Naive B cell (primary cell): ENCODE measurements around the gene BIK. TPM values are rescaled to one million over a fixed set of nuclear protein-coding genes. Genes with fewer than 3 reads are reported as not detected.

Experiments
- ATAC-seq, 2 donors: fragments of 150-1000 bp; cut with Tn5 transposase; 2 replicates each; pipeline ENCODE4 v1.10.0; 2021; ENCODE audit warnings: low read depth in 2 of 2, mild to moderate bottlenecking in 2 of 2, moderate library complexity in 2 of 2
- DNase-seq: peaks from one replicate; pipeline ENCODE4 v3.0.0; 2022
- H3K27ac Mint-ChIP-seq, 6 donors: one replicate each; pipeline ENCODE4 v1.8.0; 2020 to 2022; ENCODE audit warnings: mild to moderate bottlenecking in 6 of 6, mixed read lengths in 6 of 6, moderate library complexity in 5 of 6, inconsistent platforms in 2 of 6
- H3K27me3 Mint-ChIP-seq, 3 donors: one replicate each; pipeline ENCODE4 v1.8.0; 2021 to 2022; ENCODE audit warnings: mixed read lengths in 3 of 3, mild to moderate bottlenecking in 1 of 3
- H3K36me3 Mint-ChIP-seq, 2 donors: one replicate each; pipeline ENCODE4 v1.8.0; 2020 to 2022; ENCODE audit warnings: mixed read lengths in 2 of 2, inconsistent platforms in 1 of 2, mild to moderate bottlenecking in 1 of 2
- H3K4me1 Mint-ChIP-seq, 3 donors: one replicate each; pipeline ENCODE4 v1.8.0; 2020 to 2022; ENCODE audit warnings: mixed read lengths in 3 of 3, inconsistent platforms in 1 of 3, mild to moderate bottlenecking in 1 of 3, moderate library complexity in 1 of 3
- H3K4me3 Mint-ChIP-seq, 8 donors: one replicate each; pipeline ENCODE4 v1.8.0; 2020 to 2022; ENCODE audit warnings: mild to moderate bottlenecking in 8 of 8, mixed read lengths in 8 of 8, moderate library complexity in 8 of 8, inconsistent platforms in 2 of 8
- H3K9me3 Mint-ChIP-seq, 7 donors: one replicate each; pipeline ENCODE4 v1.8.0; 2020 to 2022; ENCODE audit warnings: mixed read lengths in 7 of 7, mild to moderate bottlenecking in 5 of 7, inconsistent platforms in 2 of 7, moderate library complexity in 1 of 7
- polyA plus RNA-seq, 6 donors: library from polyadenylated mRNA; unstranded; fragments of 300-500 nt; fragmentation: Illumina TruSeq; gene quantifications; one replicate each; pipeline ENCODE4 v1.2.3, GENCODE V29; 2021; ENCODE audit warnings: low read depth in 6 of 6

Gene BIK
- polyA plus RNA-seq, 6 donors from 2014 or later, result 0.49 to 0.86 (median 0.78) TPM; not detected in 3

DNA sequence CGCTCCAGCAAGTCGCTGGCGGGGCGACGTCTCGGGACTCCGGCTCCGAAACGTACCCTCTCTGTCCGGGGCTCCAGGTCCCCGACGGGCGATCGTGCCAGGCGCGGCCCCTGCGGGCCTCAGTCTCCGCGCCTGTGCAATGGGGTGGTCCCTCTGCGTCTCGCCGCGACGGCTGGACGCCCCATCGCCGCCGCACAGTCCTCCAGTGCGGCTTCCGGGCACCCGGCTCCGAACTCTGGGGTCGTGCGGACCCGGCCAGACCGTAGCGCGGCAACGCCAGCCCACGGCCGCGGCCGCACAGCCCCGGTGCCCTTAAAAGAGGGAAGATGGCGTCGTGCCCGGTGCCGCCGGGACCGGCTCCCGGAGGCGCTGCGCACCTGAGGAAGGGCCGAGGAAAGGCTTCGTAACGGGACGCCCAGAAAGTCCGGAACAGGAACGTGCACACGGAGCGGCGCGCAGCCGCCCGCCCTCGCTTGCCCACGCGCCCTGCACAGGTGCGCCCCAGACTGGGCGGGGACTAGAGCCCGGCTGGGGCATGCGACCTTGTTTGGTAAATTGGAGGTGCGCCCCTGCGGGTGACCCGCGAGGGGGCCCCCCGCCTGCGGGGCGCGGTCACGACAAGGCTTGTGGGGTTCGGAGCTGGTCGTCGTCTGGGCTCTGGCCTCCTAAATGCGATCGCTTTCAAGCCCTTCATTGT, 525 bp downstream of the BIK start:
- peaks cover 33 to 71% (median 42%) of the 10 kb centered on the region in 3 donors for H3K27me3 Mint-ChIP-seq
- no peaks in the 10 kb centered on the region for H3K9me3 Mint-ChIP-seq
- no peaks in the 10 kb centered on the region for H3K36me3 Mint-ChIP-seq
- no peak overlapping the region for H3K27ac Mint-ChIP-seq
- peak overlapping the region; percentile 40 to 86 (median 74) for H3K4me3 Mint-ChIP-seq
- DNase-seq (peak; percentile 44), ATAC-seq (peak; percentile 70 to 73)
- H3K4me1 Mint-ChIP-seq, result peaks cover 14 to 23% (median 22%) of the 10 kb centered on the region in 3 donors

- Mint-ChIP-seq H3K27ac (no peak overlapping the region), H3K4me1 (peaks cover 17 to 41% (median 34%) of the 10 kb centered on the region in 3 donors), H3K4me3 (peak overlapping the region in 1 of 8 donors; percentile 3), H3K9me3 (no peaks in the 10 kb centered on the region), H3K27me3 (peaks cover 30 to 62% (median 44%) of the 10 kb centered on the region in 3 donors), H3K36me3 (no peaks in the 10 kb centered on the region)
- DNase-seq, result no peak
- no peak for ATAC-seq
These were observed 3.1 kb downstream of the BIK start for GRCh38 chr22:43113526-43114251.

DNA sequence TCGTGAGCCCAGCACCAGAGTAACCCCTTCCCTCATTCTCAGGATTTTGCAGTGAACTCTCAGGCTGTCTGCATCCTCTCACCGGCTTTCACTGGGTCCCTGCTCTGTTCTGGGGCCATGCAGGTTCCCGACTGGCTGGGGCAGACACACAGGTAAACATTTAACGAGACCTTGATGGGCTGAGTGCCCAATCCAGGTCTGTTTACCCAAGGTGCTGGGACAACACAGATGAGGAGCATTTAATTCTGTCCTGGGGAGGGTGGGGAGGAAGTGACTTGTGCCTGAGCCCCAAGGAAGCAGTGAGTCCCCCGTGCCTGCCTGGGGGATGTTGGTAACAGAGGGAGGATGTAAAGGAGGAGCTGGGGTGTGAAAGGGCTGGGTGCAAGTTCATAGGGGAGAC, 4.4 kb downstream of the BIK start:
- DNase-seq, result no peak
- Mint-ChIP-seq H3K4me3 (peak overlapping the region in 3 of 8 donors; percentile 0 to 31 (median 21)), H3K27me3 (peaks cover 24 to 57% (median 49%) of the 10 kb centered on the region in 3 donors), H3K36me3 (no peaks in the 10 kb centered on the region), H3K4me1 (peaks cover 26 to 51% (median 44%) of the 10 kb centered on the region in 3 donors), H3K9me3 (no peaks in the 10 kb centered on the region), H3K27ac (no peak overlapping the region)
- ATAC-seq, result no peak

DNA sequence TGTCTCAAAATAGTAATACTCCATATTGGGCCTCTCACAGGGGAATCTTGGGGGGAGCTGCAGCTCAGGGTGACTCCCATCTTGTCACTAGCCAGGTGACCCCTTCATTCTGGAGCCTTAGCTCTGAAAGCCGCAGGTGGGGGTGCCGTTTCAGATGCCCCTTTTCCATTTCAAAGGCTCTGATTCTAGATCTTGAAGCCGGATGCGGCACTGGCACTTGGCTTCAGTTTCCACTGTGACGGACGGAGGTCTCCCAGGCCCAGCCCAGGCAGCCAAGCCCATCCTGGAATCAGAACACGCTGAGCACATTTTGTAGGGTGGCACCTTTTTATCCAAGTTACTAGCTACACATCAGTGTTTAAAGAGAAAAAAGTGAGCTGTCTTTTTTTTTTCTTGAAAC, 6.4 kb downstream of the BIK start:
- H3K27me3 Mint-ChIP-seq, result peaks cover 32 to 58% (median 46%) of the 10 kb centered on the region in 3 donors
- no peak for DNase-seq
- ATAC-seq, result no peak
- H3K4me1 Mint-ChIP-seq, result peaks cover 32 to 51% (median 45%) of the 10 kb centered on the region in 3 donors
- no peak overlapping the region for H3K4me3 Mint-ChIP-seq
- H3K9me3 Mint-ChIP-seq, result no peaks in the 10 kb centered on the region
- no peak overlapping the region for H3K27ac Mint-ChIP-seq
- no peaks in the 10 kb centered on the region for H3K36me3 Mint-ChIP-seq

GRCh38 chr22:43118024-43118849, 7.7 kb downstream of the BIK start:
- H3K9me3 Mint-ChIP-seq, result no peaks in the 10 kb centered on the region
- peak overlapping the region in 1 of 6 donors; percentile 73 for H3K27ac Mint-ChIP-seq
- peaks cover 40 to 58% (median 51%) of the 10 kb centered on the region in 3 donors for H3K4me1 Mint-ChIP-seq
- H3K4me3 Mint-ChIP-seq, result peak overlapping the region in 5 of 8 donors; percentile 26 to 76 (median 52)
- H3K36me3 Mint-ChIP-seq, result no peaks in the 10 kb centered on the region
- ATAC-seq (no peak), DNase-seq (no peak)
- H3K27me3 Mint-ChIP-seq, result peaks cover 34 to 61% (median 48%) of the 10 kb centered on the region in 3 donors

GRCh38 chr22:43118953-43119458, 8.5 kb downstream of the BIK start:
- peak overlapping the region in 6 of 8 donors; percentile 6 to 76 (median 56) for H3K4me3 Mint-ChIP-seq
- ATAC-seq, result peak; percentile 45 to 53
- H3K9me3 Mint-ChIP-seq, result no peaks in the 10 kb centered on the region
- peak; percentile 35 for DNase-seq
- H3K36me3 Mint-ChIP-seq, result no peaks in the 10 kb centered on the region
- H3K27ac Mint-ChIP-seq, result no peak overlapping the region
- peaks cover 34 to 56% (median 42%) of the 10 kb centered on the region in 3 donors for H3K27me3 Mint-ChIP-seq
- peaks cover 40 to 51% (median 50%) of the 10 kb centered on the region in 3 donors for H3K4me1 Mint-ChIP-seq

GRCh38 chr22:43126501-43127165, 16.1 kb downstream of the BIK start:
- no peak for ATAC-seq
- no peak for DNase-seq
- no peaks in the 10 kb centered on the region for H3K36me3 Mint-ChIP-seq
- peaks cover 17 to 32% (median 19%) of the 10 kb centered on the region in 3 donors for H3K4me1 Mint-ChIP-seq
- H3K27me3 Mint-ChIP-seq, result peaks cover 22 to 67% (median 42%) of the 10 kb centered on the region in 3 donors
- no peak overlapping the region for H3K4me3 Mint-ChIP-seq
- peak overlapping the region in 2 of 6 donors; percentile 25 to 54 for H3K27ac Mint-ChIP-seq
- H3K9me3 Mint-ChIP-seq, result no peaks in the 10 kb centered on the region

- Mint-ChIP-seq H3K9me3 (no peaks in the 10 kb centered on the region), H3K27ac (no peak overlapping the region), H3K4me3 (no peak overlapping the region), H3K36me3 (peaks cover 0 to 5% of the 10 kb centered on the region in 2 donors), H3K4me1 (peaks cover 12 to 25% (median 13%) of the 10 kb centered on the region in 3 donors), H3K27me3 (peaks cover 18 to 60% (median 35%) of the 10 kb centered on the region in 3 donors)
- no peak for ATAC-seq
- DNase-seq, result no peak
These were observed 16.8 kb downstream of the BIK start for GRCh38 chr22:43127166-43127908.

GRCh38 chr22:43128116-43128515, 17.6 kb downstream of the BIK start:
- ATAC-seq (peak in 1 of 2 donors; percentile 22), DNase-seq (no peak)
- Mint-ChIP-seq H3K27ac (no peak overlapping the region), H3K27me3 (peaks cover 15 to 53% (median 30%) of the 10 kb centered on the region in 3 donors), H3K4me3 (peak overlapping the region in 1 of 8 donors; percentile 37), H3K36me3 (peaks cover 0 to 8% of the 10 kb centered on the region in 2 donors), H3K9me3 (no peaks in the 10 kb centered on the region), H3K4me1 (peaks cover 8 to 21% (median 9%) of the 10 kb centered on the region in 3 donors)

GRCh38 chr22:43128928-43129424, 18.4 kb downstream of the BIK start:
- DNase-seq, result no peak
- Mint-ChIP-seq H3K36me3 (peaks cover 4 to 8% of the 10 kb centered on the region in 2 donors), H3K9me3 (no peaks in the 10 kb centered on the region), H3K27me3 (peaks cover 15 to 50% (median 25%) of the 10 kb centered on the region in 3 donors), H3K4me1 (peaks cover 8 to 21% (median 9%) of the 10 kb centered on the region in 3 donors), H3K4me3 (peak overlapping the region in 1 of 8 donors; percentile 66), H3K27ac (no peak overlapping the region)
- ATAC-seq, result peak; percentile 54 to 67

DNA sequence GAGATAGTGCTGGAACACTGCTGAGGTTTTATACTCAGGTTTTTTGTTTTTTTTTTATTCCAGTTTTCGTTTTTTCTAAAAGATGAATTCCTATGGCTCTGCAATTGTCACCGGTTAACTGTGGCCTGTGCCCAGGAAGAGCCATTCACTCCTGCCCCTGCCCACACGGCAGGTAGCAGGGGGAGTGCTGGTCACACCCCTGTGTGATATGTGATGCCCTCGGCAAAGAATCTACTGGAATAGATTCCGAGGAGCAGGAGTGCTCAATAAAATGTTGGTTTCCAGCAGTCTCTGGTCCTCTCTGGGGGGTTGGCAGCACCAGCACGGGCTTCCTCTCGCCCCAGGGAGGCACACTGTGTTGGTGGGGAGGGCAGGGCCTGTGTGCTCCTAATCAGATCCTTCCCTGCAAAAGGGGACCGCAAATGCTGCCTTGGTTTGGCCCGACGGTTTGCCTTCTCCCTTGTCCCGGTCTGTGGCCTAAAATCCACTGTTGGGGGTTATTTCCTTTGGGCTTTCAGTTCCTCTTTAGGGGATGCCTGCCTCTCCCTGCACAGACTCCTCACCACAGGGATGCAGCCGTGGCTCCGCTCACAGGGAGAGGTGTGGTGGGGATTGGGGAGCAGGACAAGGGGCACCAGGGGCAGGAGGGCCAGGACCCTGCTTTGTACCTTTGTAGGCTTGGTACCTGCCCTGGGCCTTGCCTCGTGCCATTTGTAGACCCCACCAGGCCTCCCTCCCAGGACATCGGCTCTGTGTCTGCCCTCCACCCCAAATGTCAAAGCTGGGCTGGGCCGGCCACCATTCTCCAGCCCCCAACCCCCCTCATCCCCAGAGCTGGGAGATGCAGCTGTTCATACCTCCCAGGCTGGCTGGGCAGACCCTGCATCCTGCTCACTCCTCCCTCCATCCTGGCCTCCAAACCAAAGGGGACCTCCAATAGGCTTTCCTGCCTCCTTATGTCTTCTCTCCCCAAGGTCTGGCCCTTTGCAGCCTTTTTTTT, 19.2 kb downstream of the BIK start:
- H3K4me3 Mint-ChIP-seq, result peak overlapping the region in 1 of 8 donors; percentile 13
- ATAC-seq, result no peak
- peaks cover 10 to 42% (median 22%) of the 10 kb centered on the region in 3 donors for H3K27me3 Mint-ChIP-seq
- H3K36me3 Mint-ChIP-seq, result peaks cover 4 to 8% of the 10 kb centered on the region in 2 donors
- DNase-seq, result no peak
- peaks cover 8 to 21% (median 9%) of the 10 kb centered on the region in 3 donors for H3K4me1 Mint-ChIP-seq
- H3K9me3 Mint-ChIP-seq, result no peaks in the 10 kb centered on the region
- H3K27ac Mint-ChIP-seq, result no peak overlapping the region
